NCI-H2171 (cell line): ENCODE data around the gene ATP6V0B.

Experiments
- DNase-seq: peaks from one replicate; lab custom pipeline; 2025; lab: John Stamatoyannopoulos, UW

The ATP6V0B gene

GRCh38 chr1:44008259-44008658, 33.5 kb downstream of the ATP6V0B start:
- no peak for DNase-seq

- DNase-seq = no peak
Observed at GRCh38 chr1:44010935-44011471, 36.2 kb downstream of the ATP6V0B start.

- no peak for DNase-seq
Observed at GRCh38 chr1:44012404-44012803, 37.6 kb downstream of the ATP6V0B start.

GRCh38 chr1:44012941-44013609, 38.3 kb downstream of the ATP6V0B start:
- no peak for DNase-seq

- DNase-seq = no peak
Observed at GRCh38 chr1:44013949-44014348, 39.2 kb downstream of the ATP6V0B start.

- no peak for DNase-seq
Observed at GRCh38 chr1:44014365-44015104, 39.8 kb downstream of the ATP6V0B start.

GRCh38 chr1:44015206-44015605, 40.4 kb downstream of the ATP6V0B start:
- no peak for DNase-seq

- DNase-seq = no peak
Observed at GRCh38 chr1:44016041-44016889, 41.5 kb downstream of the ATP6V0B start.

- no peak for DNase-seq
Observed at GRCh38 chr1:44016890-44017400, 42.2 kb downstream of the ATP6V0B start.

- no peak for DNase-seq
Observed at GRCh38 chr1:44019466-44019948, 44.7 kb downstream of the ATP6V0B start.

- no peak for DNase-seq
Observed at GRCh38 chr1:44020464-44020863, 45.7 kb downstream of the ATP6V0B start.

GRCh38 chr1:44021156-44021555, 46.4 kb downstream of the ATP6V0B start:
- no peak for DNase-seq

GRCh38 chr1:44021581-44022321, 47.0 kb downstream of the ATP6V0B start:
- no peak for DNase-seq

GRCh38 chr1:44024031-44024902, 49.5 kb downstream of the ATP6V0B start:
- no peak for DNase-seq

GRCh38 chr1:44024903-44025525, 50.3 kb downstream of the ATP6V0B start:
- no peak for DNase-seq

- peak; percentile 30 for DNase-seq
Observed at GRCh38 chr1:44025816-44026215, 51.1 kb downstream of the ATP6V0B start.

- DNase-seq = no peak
Observed at GRCh38 chr1:44027320-44027719, 52.6 kb downstream of the ATP6V0B start.
